SU-DHL-6 (cell line): Measurements from ENCODE around the gene RPS6KA2.
"Not testable (repeated sequence)": the region's sequence is repeated elsewhere in the genome, so short reads cannot be mapped to it uniquely, and the experiment has no call there.

Source experiments
- H2AFZ ChIP-seq: fragments of 200-600 bp; sonication (generic); 2 replicates; pipeline ENCODE4 v1.6.1; 2014; ENCODE audit warnings: low read depth, mild to moderate bottlenecking, moderate library complexity, mixed read lengths, antibody characterized with exemption, low read length; ENCODE audit not compliant: severe bottlenecking
- H3F3A ChIP-seq: fragments of 200-600 bp; shearing (Covaris generic); 2 replicates; pipeline ENCODE4 v1.6.0; 2016; ENCODE audit warnings: antibody characterized with exemption, mild to moderate bottlenecking; ENCODE audit not compliant: insufficient read depth
- H3K27ac ChIP-seq: fragments of 200-600 bp; sonication (generic); 2 replicates; pipeline ENCODE4 v1.5.1; 2016; ENCODE audit warnings: low read depth, mild to moderate bottlenecking, low read length, moderate library complexity, mixed read lengths
- H3K27me3 ChIP-seq: fragments of 200-600 bp; sonication (generic), shearing (Covaris generic); 2 replicates; pipeline ENCODE4 v1.6.0; 2014; ENCODE audit warnings: mild to moderate bottlenecking, low read length
- H3K36me3 ChIP-seq: fragments of 200-600 bp; sonication (generic); 2 replicates; pipeline ENCODE4 v1.6.1; 2014; ENCODE audit warnings: mild to moderate bottlenecking, low read length, mixed read lengths
- H3K4me2 ChIP-seq: fragments of 300-600, 200-600 bp; shearing (Covaris generic), sonication (generic); 2 replicates; pipeline ENCODE4 v1.6.0; 2014; ENCODE audit warnings: low read length, low read depth, mild to moderate bottlenecking; ENCODE audit not compliant: poor library complexity, severe bottlenecking
- H3K4me3 ChIP-seq: fragments of 200-600 bp; sonication (generic); 2 replicates; pipeline ENCODE4 v1.5.1; 2014; ENCODE audit warnings: antibody characterized with exemption, low read length, mild to moderate bottlenecking, mixed read lengths; ENCODE audit not compliant: insufficient read depth, poor library complexity, severe bottlenecking
- H3K79me2 ChIP-seq: fragments of 200-600 bp; sonication (generic); 2 replicates; pipeline ENCODE4 v1.6.1; 2014; ENCODE audit warnings: mild to moderate bottlenecking, low read length, moderate library complexity; ENCODE audit not compliant: insufficient read depth
- H3K9ac ChIP-seq: fragments of 200-600 bp; sonication (generic); 2 replicates; pipeline ENCODE4 v1.7.0; 2014; ENCODE audit warnings: mild to moderate bottlenecking, low read length
- H3K9me2 ChIP-seq: fragments of 200-600 bp; sonication (generic); replicated peaks from 2 replicates; pipeline ENCODE4 v1.6.1; 2014; ENCODE audit warnings: low read length; ENCODE audit not compliant: insufficient read depth
- H3K9me3 ChIP-seq: fragments of 200-600 bp; sonication (generic); 2 replicates; pipeline ENCODE4 v1.6.1; 2014; ENCODE audit warnings: low read length, mixed read lengths; ENCODE audit not compliant: insufficient read depth
- H4K20me1 ChIP-seq: fragments of 200-600 bp; sonication (generic); 2 replicates; pipeline ENCODE4 v1.6.1; 2014; ENCODE audit warnings: low read depth, mild to moderate bottlenecking, antibody characterized with exemption, low read length, moderate library complexity, mixed read lengths
- CTCF ChIP-seq: fragments of 200-600 bp; sonication (generic); IDR thresholded peaks from one replicate; pipeline ENCODE4 v1.5.1; 2017; ENCODE audit warnings: antibody characterized with exemption, mild to moderate bottlenecking, low read length, moderate library complexity; ENCODE audit not compliant: insufficient read depth, poor library complexity, severe bottlenecking
- EZH2phosphoT487 ChIP-seq: fragments of 200-600 bp; sonication (generic), shearing (Covaris generic); conservative IDR thresholded peaks from 2 replicates; pipeline ENCODE4 v1.6.1; 2018; ENCODE audit warnings: mild to moderate bottlenecking, antibody characterized with exemption, low read length, moderate library complexity, mixed read lengths

Gene RPS6KA2

GRCh38 chr6:166405386-166405785 lies 221.7 kb downstream of the RPS6KA2 start:
- Histone ChIP-seq H3K9ac (no peak overlapping the region), H3K27ac (no peak overlapping the region), H4K20me1 (no peaks in the 10 kb centered on the region), H3K4me2 (no peak overlapping the region), H3K79me2 (no peaks in the 10 kb centered on the region), H3K4me3 (no peak overlapping the region), H3F3A (no peaks in the 10 kb centered on the region), H3K36me3 (no peaks in the 10 kb centered on the region), H2AFZ (no peak overlapping the region), H3K27me3 (no peaks in the 10 kb centered on the region), H3K9me3 (no peaks in the 10 kb centered on the region), H3K9me2 (no peaks in the 10 kb centered on the region)
- TF ChIP-seq EZH2phosphoT487, result no peak
- no peak for TF ChIP-seq CTCF

- H3K4me3 ChIP-seq, result no peak overlapping the region
- H3K27me3 ChIP-seq, result no peaks in the 10 kb centered on the region
- H3K79me2 ChIP-seq, result no peaks in the 10 kb centered on the region
- H3K27ac ChIP-seq, result no peak overlapping the region
- H2AFZ ChIP-seq, result no peak overlapping the region
- no peaks in the 10 kb centered on the region for H4K20me1 ChIP-seq
- H3F3A ChIP-seq, result no peaks in the 10 kb centered on the region
- no peak overlapping the region for H3K4me2 ChIP-seq
- H3K9ac ChIP-seq, result no peak overlapping the region
- H3K9me2 ChIP-seq, result no peaks in the 10 kb centered on the region
- H3K36me3 ChIP-seq, result no peaks in the 10 kb centered on the region
- TF ChIP-seq EZH2phosphoT487 (no peak), CTCF (no peak)
- H3K9me3 ChIP-seq, result no peaks in the 10 kb centered on the region
Measured at GRCh38 chr6:166402582-166403277, 224.3 kb downstream of the RPS6KA2 start.

GRCh38 chr6:166400649-166401250 lies 226.3 kb downstream of the RPS6KA2 start:
- peak; percentile 64 for TF ChIP-seq CTCF

More at GRCh38 chr6:166400649-166401250, 226.3 kb downstream of the RPS6KA2 start:
- H3K4me2 ChIP-seq, H3K9ac ChIP-seq, H4K20me1 ChIP-seq, H3K4me3 ChIP-seq, H3F3A ChIP-seq, H3K9me2 ChIP-seq, H3K27me3 ChIP-seq, H3K9me3 ChIP-seq, H3K27ac ChIP-seq, H3K36me3 ChIP-seq, H3K79me2 ChIP-seq, H2AFZ ChIP-seq: not testable (repeated sequence)
